NCI-H1694 (cell line): ENCODE measurements around the gene NET1.

ENCODE experiments used
- DNase-seq: peaks from one replicate; lab custom pipeline; 2025; lab: John Stamatoyannopoulos, UW

Gene NET1

GRCh38 chr10:5499493-5500140, 87.3 kb downstream of the NET1 start, which contains the start of gene CALML5:
Gene CALML5 (minus strand): TSS chr10:5499570. CDS start chr10:5499438, 132 bp downstream.
- no peak for DNase-seq

GRCh38 chr10:5500162-5500670, 87.9 kb downstream of the NET1 start:
- DNase-seq: no peak

- no peak for DNase-seq
Observed at GRCh38 chr10:5500910-5501309, 88.6 kb downstream of the NET1 start.

- no peak for DNase-seq
Observed at GRCh38 chr10:5502061-5502521, 89.7 kb downstream of the NET1 start.

- no peak for DNase-seq
Observed at GRCh38 chr10:5502571-5503476, 90.5 kb downstream of the NET1 start.

GRCh38 chr10:5503477-5503835, 91.1 kb downstream of the NET1 start:
- no peak for DNase-seq

GRCh38 chr10:5504146-5505072, 92.1 kb downstream of the NET1 start:
- no peak for DNase-seq

- DNase-seq: no peak
Observed at GRCh38 chr10:5506246-5506645, 93.9 kb downstream of the NET1 start.

- no peak for DNase-seq
Observed at GRCh38 chr10:5506751-5507648, 94.6 kb downstream of the NET1 start.

GRCh38 chr10:5507649-5508131, 95.3 kb downstream of the NET1 start:
- DNase-seq: no peak

- DNase-seq: no peak
Observed at GRCh38 chr10:5508161-5508604, 95.8 kb downstream of the NET1 start.
